Mesothelial cell of epicardium (in vitro differentiated cells): ENCODE measurements around the gene STING1. TPM values are rescaled to one million over a fixed set of nuclear protein-coding genes. Genes with fewer than 3 reads are reported as not detected.
"Not testable (repeated sequence)": the region's sequence is repeated elsewhere in the genome, so short reads cannot be mapped to it uniquely, and the experiment has no call there.

ENCODE experiments used
- DNase-seq, 2 experiments: peaks; one replicate each; pipeline ENCODE4 v3.0.0; 2021; ENCODE audit warnings: low spot score in 2 of 2; ENCODE audit not compliant: unreplicated experiment in 2 of 2
- H3K27ac Mint-ChIP-seq: 2 replicates; pipeline ENCODE4 v1.8.0; 2021; ENCODE audit warnings: mixed read lengths
- H3K27me3 Mint-ChIP-seq: 2 replicates; pipeline ENCODE4 v1.8.0; 2021; ENCODE audit warnings: low read depth, mixed read lengths
- H3K36me3 Mint-ChIP-seq: 2 replicates; pipeline ENCODE4 v1.8.0; 2021; ENCODE audit warnings: mixed read lengths
- H3K4me1 Mint-ChIP-seq: 2 replicates; pipeline ENCODE4 v1.8.0; 2021; ENCODE audit warnings: mixed read lengths
- H3K4me3 Mint-ChIP-seq: 2 replicates; pipeline ENCODE4 v1.8.0; 2021; ENCODE audit warnings: mild to moderate bottlenecking, moderate library complexity, mixed read lengths
- H3K9me3 Mint-ChIP-seq: 2 replicates; pipeline ENCODE4 v1.8.0; 2021; ENCODE audit warnings: mixed read lengths
- CTCF ChIP-seq: fragments of 200-600 bp; sonication (generic); IDR thresholded peaks from one replicate; pipeline ENCODE4 v1.5.0; 2021; ENCODE audit warnings: antibody characterized with exemption; ENCODE audit not compliant: unreplicated experiment
- total RNA-seq: library from RNA; stranded (reverse); gene quantifications from 3 replicates; pipeline ENCODE4 v1.2.1, GENCODE V29; 2021

Gene STING1
- total RNA-seq, 1 donor from 2014 or later, result 27.0 TPM

GRCh38 chr5:139445325-139446170, 37.0 kb downstream of the STING1 start:
- no peaks in the 10 kb centered on the region for H3K9me3 Mint-ChIP-seq
- no peak overlapping the region for H3K4me3 Mint-ChIP-seq
- no peaks in the 10 kb centered on the region for H3K27me3 Mint-ChIP-seq
- TF ChIP-seq CTCF, result no peak
- DNase-seq, result no peak
- H3K36me3 Mint-ChIP-seq, result no peaks in the 10 kb centered on the region
- H3K4me1 Mint-ChIP-seq, result peaks cover 11% of the 10 kb centered on the region
- H3K27ac Mint-ChIP-seq, result peak overlapping the region; percentile 85

- Mint-ChIP-seq H3K4me1 (peaks cover 17% of the 10 kb centered on the region), H3K36me3 (no peaks in the 10 kb centered on the region), H3K27ac (no peak overlapping the region), H3K9me3 (no peaks in the 10 kb centered on the region), H3K4me3 (no peak overlapping the region), H3K27me3 (no peaks in the 10 kb centered on the region)
- no peak for DNase-seq
- no peak for TF ChIP-seq CTCF
Measured at GRCh38 chr5:139443831-139444453, 38.6 kb downstream of the STING1 start.

- DNase-seq, H3K4me3 Mint-ChIP-seq, H3K9me3 Mint-ChIP-seq, H3K27me3 Mint-ChIP-seq, H3K36me3 Mint-ChIP-seq, H3K27ac Mint-ChIP-seq: not testable (repeated sequence)
- peaks cover 16% of the 10 kb centered on the region for H3K4me1 Mint-ChIP-seq
Measured at GRCh38 chr5:139440416-139440815, 42.1 kb downstream of the STING1 start.

- Mint-ChIP-seq H3K4me3 (peak within 1 kb of the TSS; percentile 99), H3K9me3 (no peaks in the 10 kb centered on the region), H3K27ac (peak within 1 kb of the TSS; percentile 95), H3K36me3 (peaks cover 9% of the 10 kb centered on the region), H3K27me3 (no peaks in the 10 kb centered on the region), H3K4me1 (peaks cover 15% of the 10 kb centered on the region)
- DNase-seq, result peak; percentile 85 to 90
- TF ChIP-seq CTCF, result no peak
Measured at GRCh38 chr5:139439013-139439903, 43.3 kb downstream of the STING1 start, which contains the start of gene DNAJC18. Gene DNAJC18 (minus strand): TSS chr5:139439525. CDS start chr5:139439445, 80 bp downstream.

- TF ChIP-seq CTCF, result no peak
- H3K27me3 Mint-ChIP-seq, result no peaks in the 10 kb centered on the region
- peaks cover 9% of the 10 kb centered on the region for H3K36me3 Mint-ChIP-seq
- no peaks in the 10 kb centered on the region for H3K9me3 Mint-ChIP-seq
- peaks cover 15% of the 10 kb centered on the region for H3K4me1 Mint-ChIP-seq
- H3K4me3 Mint-ChIP-seq, result peak overlapping the region; percentile 99
- DNase-seq, result no peak
- no peak overlapping the region for H3K27ac Mint-ChIP-seq
Measured at GRCh38 chr5:139438707-139439012, 43.9 kb downstream of the STING1 start.
